ENCODE results near the gene TAOK3. TPM values are rescaled to one million over a fixed set of nuclear protein-coding genes. Genes with fewer than 3 reads are reported as not detected.
"Not testable (repeated sequence)": the region's sequence is repeated elsewhere in the genome, so short reads cannot be mapped to it uniquely, and the experiment has no call there.

Gene TAOK3
- total RNA-seq (2014; rRNA removed; shearing (Covaris generic)), result 3.5 and 5.9 TPM in 2 replicates

DNA sequence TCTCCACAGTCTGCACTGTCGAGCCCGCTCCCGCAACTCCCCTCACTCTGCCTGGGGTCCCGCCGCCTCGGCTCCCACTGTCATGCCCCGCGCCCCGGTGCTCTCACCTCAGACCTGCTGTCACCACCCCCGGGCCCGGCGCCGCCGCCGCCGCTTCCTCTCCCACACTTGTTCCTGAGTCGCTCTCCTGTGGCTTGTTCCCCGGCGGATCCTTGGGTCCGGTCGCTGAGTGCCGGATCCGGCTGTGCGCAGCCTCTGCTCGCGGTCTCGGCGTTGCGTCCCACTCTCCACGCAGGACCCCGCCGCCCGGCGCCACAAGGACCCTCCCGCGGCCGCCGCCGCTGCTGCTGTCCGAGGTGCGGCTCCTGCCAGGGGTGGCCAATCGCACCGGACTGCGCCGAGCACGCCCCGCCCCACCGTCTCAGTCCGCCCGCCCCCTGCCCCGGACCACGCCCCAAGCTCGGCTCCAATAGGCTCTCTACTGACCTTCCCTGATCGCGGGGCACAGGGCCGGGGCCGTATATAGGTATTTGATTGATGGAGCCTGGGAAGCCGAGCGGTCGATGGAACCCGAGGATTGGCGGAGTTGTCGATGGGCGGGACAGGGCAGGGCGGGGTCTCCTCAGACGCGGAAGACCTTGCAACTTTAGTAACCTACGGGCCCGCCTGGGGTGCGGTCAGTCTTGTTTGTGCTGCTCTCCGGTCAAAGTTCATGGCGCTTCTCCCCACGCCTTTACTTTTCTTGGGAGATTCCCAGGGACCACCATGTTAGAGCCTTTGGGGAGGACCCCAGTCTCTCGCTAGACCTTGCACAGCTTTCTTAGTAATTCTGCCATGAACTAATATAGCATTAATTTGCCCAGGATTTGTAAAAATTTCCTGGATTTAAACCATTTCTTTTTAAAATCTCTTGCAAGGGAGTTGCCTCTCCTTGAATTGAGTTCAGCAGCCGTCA lies at the start of gene TAOK3:
Gene TAOK3, minus strand, starts transcription at position 367 of the 955 bp plus-strand sequence. CDS start 117,340 bp downstream, outside the sequence.
- peak; percentile 97 for DNase-seq
- peak within 1 kb of the TSS; percentile 84 for H3K4me3 ChIP-seq (ENCODE audit: insufficient read depth, low read depth, low read length)
- no peaks in the 10 kb centered on the region for H3K36me3 ChIP-seq (replicated peaks; ENCODE audit: control insufficient read depth, insufficient read depth, low read length)
- peaks cover 10% of the 10 kb centered on the region for H3K27me3 ChIP-seq (ENCODE audit: control insufficient read depth, insufficient read depth, low read length)

- Histone ChIP-seq H3K4me3 (ENCODE audit: insufficient read depth, low read depth, low read length) (no peak overlapping the region), H3K27me3 (ENCODE audit: control insufficient read depth, insufficient read depth, low read length) (no peaks in the 10 kb centered on the region), H3K36me3 (replicated peaks; ENCODE audit: control insufficient read depth, insufficient read depth, low read length) (peaks cover 2% of the 10 kb centered on the region)
- DNase-seq, result no peak
Observed at GRCh38 chr12:118420673-118421072, 48.0 kb upstream of the TAOK3 start.

GRCh38 chr12:118418385-118419057 lies 45.8 kb upstream of the TAOK3 start:
- Histone ChIP-seq H3K36me3 (replicated peaks; ENCODE audit: control insufficient read depth, insufficient read depth, low read length) (peaks cover 11% of the 10 kb centered on the region), H3K4me3 (ENCODE audit: insufficient read depth, low read depth, low read length) (no peak overlapping the region), H3K27me3 (ENCODE audit: control insufficient read depth, insufficient read depth, low read length) (no peaks in the 10 kb centered on the region)
- DNase-seq, result no peak

DNA sequence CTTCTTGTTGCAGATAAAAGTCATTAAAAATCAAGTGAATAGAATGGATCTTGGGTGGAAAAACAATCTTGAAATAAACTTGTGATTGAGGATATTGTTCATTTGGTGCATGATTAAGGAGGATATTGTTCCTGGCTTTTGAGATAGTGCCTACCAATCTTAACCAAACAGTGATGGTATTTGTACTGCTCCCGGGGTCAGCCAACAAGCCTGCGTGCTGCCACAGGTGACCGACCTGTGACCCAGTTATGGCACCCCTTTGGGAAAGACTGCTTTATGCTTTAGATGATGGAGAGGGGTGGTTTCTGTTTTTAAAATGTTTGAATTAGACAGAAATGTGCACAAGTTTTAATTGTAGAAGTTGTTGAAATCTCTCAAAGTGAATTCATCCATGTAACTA lies 45.2 kb upstream of the TAOK3 start:
- H3K36me3 ChIP-seq (replicated peaks; ENCODE audit: control insufficient read depth, insufficient read depth, low read length), result peaks cover 15% of the 10 kb centered on the region
- H3K4me3 ChIP-seq (ENCODE audit: insufficient read depth, low read depth, low read length), result no peak overlapping the region
- no peaks in the 10 kb centered on the region for H3K27me3 ChIP-seq (ENCODE audit: control insufficient read depth, insufficient read depth, low read length)
- no peak for DNase-seq

- peaks cover 30% of the 10 kb centered on the region for H3K36me3 ChIP-seq (replicated peaks; ENCODE audit: control insufficient read depth, insufficient read depth, low read length)
- H3K4me3 ChIP-seq (ENCODE audit: insufficient read depth, low read depth, low read length), result no peak overlapping the region
- no peak for DNase-seq
- H3K27me3 ChIP-seq (ENCODE audit: control insufficient read depth, insufficient read depth, low read length), result no peaks in the 10 kb centered on the region
Observed at GRCh38 chr12:118409834-118410233, 37.1 kb upstream of the TAOK3 start.

GRCh38 chr12:118408241-118408640 lies 35.5 kb upstream of the TAOK3 start:
- peaks cover 25% of the 10 kb centered on the region for H3K36me3 ChIP-seq (replicated peaks; ENCODE audit: control insufficient read depth, insufficient read depth, low read length)
- not testable (repeated sequence) for DNase-seq; H3K27me3 ChIP-seq (ENCODE audit: control insufficient read depth, insufficient read depth, low read length); H3K4me3 ChIP-seq (ENCODE audit: insufficient read depth, low read depth, low read length)

- peaks cover 24% of the 10 kb centered on the region for H3K36me3 ChIP-seq (replicated peaks; ENCODE audit: control insufficient read depth, insufficient read depth, low read length)
- no peak overlapping the region for H3K4me3 ChIP-seq (ENCODE audit: insufficient read depth, low read depth, low read length)
- peak; percentile 68 for DNase-seq
- H3K27me3 ChIP-seq (ENCODE audit: control insufficient read depth, insufficient read depth, low read length), result no peaks in the 10 kb centered on the region
Observed at GRCh38 chr12:118404876-118405521, 32.3 kb upstream of the TAOK3 start.

GRCh38 chr12:118402251-118402650 lies 29.5 kb upstream of the TAOK3 start:
- Histone ChIP-seq H3K27me3 (ENCODE audit: control insufficient read depth, insufficient read depth, low read length) (no peaks in the 10 kb centered on the region), H3K36me3 (replicated peaks; ENCODE audit: control insufficient read depth, insufficient read depth, low read length) (peaks cover 36% of the 10 kb centered on the region), H3K4me3 (ENCODE audit: insufficient read depth, low read depth, low read length) (no peak overlapping the region)
- no peak for DNase-seq

GRCh38 chr12:118398940-118399339 lies 26.2 kb upstream of the TAOK3 start:
- H3K27me3 ChIP-seq (ENCODE audit: control insufficient read depth, insufficient read depth, low read length), result no peaks in the 10 kb centered on the region

GRCh38 chr12:118398524-118398923 lies 25.8 kb upstream of the TAOK3 start:
- H3K4me3 ChIP-seq (ENCODE audit: insufficient read depth, low read depth, low read length), result no peak overlapping the region
- no peaks in the 10 kb centered on the region for H3K27me3 ChIP-seq (ENCODE audit: control insufficient read depth, insufficient read depth, low read length)
- H3K36me3 ChIP-seq (replicated peaks; ENCODE audit: control insufficient read depth, insufficient read depth, low read length), result peaks cover 35% of the 10 kb centered on the region
- DNase-seq, result no peak

More at GRCh38 chr12:118398940-118399339, 26.2 kb upstream of the TAOK3 start:
- DNase-seq, result no peak
- Histone ChIP-seq H3K4me3 (ENCODE audit: insufficient read depth, low read depth, low read length) (no peak overlapping the region), H3K36me3 (replicated peaks; ENCODE audit: control insufficient read depth, insufficient read depth, low read length) (peaks cover 38% of the 10 kb centered on the region)

- Histone ChIP-seq H3K36me3 (replicated peaks; ENCODE audit: control insufficient read depth, insufficient read depth, low read length) (peaks cover 30% of the 10 kb centered on the region), H3K27me3 (ENCODE audit: control insufficient read depth, insufficient read depth, low read length) (no peaks in the 10 kb centered on the region), H3K4me3 (ENCODE audit: insufficient read depth, low read depth, low read length) (no peak overlapping the region)
- DNase-seq, result no peak
Observed at GRCh38 chr12:118397708-118398440, 25.2 kb upstream of the TAOK3 start.

GRCh38 chr12:118391836-118392235 lies 19.1 kb upstream of the TAOK3 start:
- Histone ChIP-seq H3K27me3 (ENCODE audit: control insufficient read depth, insufficient read depth, low read length) (no peaks in the 10 kb centered on the region), H3K36me3 (replicated peaks; ENCODE audit: control insufficient read depth, insufficient read depth, low read length) (peaks cover 34% of the 10 kb centered on the region), H3K4me3 (ENCODE audit: insufficient read depth, low read depth, low read length) (no peak overlapping the region)
- no peak for DNase-seq

DNA sequence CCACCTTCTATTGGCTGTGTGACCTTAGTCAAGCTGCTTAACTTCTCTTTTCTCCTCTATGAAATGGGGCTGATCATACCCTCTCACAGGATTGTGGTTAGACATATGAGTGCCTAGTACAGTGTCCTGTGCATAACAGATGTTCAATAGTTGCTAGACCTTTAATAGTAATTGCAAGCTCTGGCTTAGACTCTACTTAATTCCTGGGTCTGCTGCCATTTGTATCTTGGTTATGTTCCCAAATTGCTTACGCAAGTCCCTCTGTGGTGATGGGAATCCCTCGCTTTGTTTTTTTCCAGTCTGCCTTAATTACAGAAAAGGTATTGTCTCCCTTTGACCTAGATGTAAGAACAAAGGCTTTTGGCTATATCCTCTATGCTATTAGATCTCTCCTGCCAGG lies 18.7 kb upstream of the TAOK3 start:
- H3K27me3 ChIP-seq (ENCODE audit: control insufficient read depth, insufficient read depth, low read length), result no peaks in the 10 kb centered on the region
- H3K36me3 ChIP-seq (replicated peaks; ENCODE audit: control insufficient read depth, insufficient read depth, low read length), result peaks cover 36% of the 10 kb centered on the region
- H3K4me3 ChIP-seq (ENCODE audit: insufficient read depth, low read depth, low read length), result no peak overlapping the region
- DNase-seq, result no peak

DNA sequence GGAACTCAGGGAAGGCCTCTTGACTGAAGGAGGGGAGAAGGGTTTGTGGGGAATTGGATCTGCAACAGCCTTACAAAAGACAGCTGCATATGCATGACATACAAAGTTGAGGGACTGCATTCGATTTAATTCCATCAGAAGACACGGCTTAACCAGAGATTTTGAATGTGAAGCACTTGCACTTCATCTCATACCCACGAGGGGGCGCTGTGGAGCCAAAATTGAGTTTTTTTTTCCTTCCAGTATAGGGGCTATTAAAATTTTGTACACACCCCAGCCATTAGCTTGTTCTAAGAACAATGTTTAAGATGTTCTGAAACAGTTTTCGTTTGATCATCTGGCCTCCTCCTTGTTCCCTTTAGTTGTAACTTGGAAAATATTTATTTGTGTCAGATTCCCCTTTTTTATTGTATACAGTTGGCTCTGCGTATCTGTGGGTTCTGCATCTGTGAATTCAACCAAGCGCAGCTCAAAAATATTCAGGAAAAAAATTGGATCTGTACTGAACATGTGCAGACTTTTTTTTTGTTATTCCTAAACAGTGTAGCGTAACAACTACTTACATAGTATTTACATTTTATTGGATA lies 5.3 kb upstream of the TAOK3 start:
- Histone ChIP-seq H3K4me3 (ENCODE audit: insufficient read depth, low read depth, low read length) (peak overlapping the region; percentile 95), H3K36me3 (replicated peaks; ENCODE audit: control insufficient read depth, insufficient read depth, low read length) (peaks cover 15% of the 10 kb centered on the region), H3K27me3 (ENCODE audit: control insufficient read depth, insufficient read depth, low read length) (no peaks in the 10 kb centered on the region)
- peak; percentile 73 for DNase-seq
